Endothelial cell (in vitro differentiated cells): ENCODE results near the gene TSPAN19. TPM values are rescaled to one million over a fixed set of nuclear protein-coding genes. Genes with fewer than 3 reads are reported as not detected.

ENCODE experiments used
- DNase-seq: peaks from one replicate; pipeline ENCODE4 v3.0.0; 2021; ENCODE audit warnings: low spot score
- H3K27ac Mint-ChIP-seq: one replicate; pipeline ENCODE4 v1.8.0; 2021; ENCODE audit warnings: mixed read lengths, inconsistent platforms; ENCODE audit not compliant: unreplicated experiment
- H3K27me3 Mint-ChIP-seq: one replicate; pipeline ENCODE4 v1.8.0; 2021; ENCODE audit warnings: mild to moderate bottlenecking, moderate library complexity, mixed read lengths, inconsistent platforms; ENCODE audit not compliant: unreplicated experiment
- H3K36me3 Mint-ChIP-seq: one replicate; pipeline ENCODE4 v1.8.0; 2021; ENCODE audit warnings: mild to moderate bottlenecking, low read depth, mixed read lengths, inconsistent platforms; ENCODE audit not compliant: unreplicated experiment
- H3K4me1 Mint-ChIP-seq: one replicate; pipeline ENCODE4 v1.8.0; 2021; ENCODE audit warnings: mild to moderate bottlenecking, mixed read lengths, inconsistent platforms; ENCODE audit not compliant: unreplicated experiment
- H3K4me3 Mint-ChIP-seq: one replicate; pipeline ENCODE4 v1.8.0; 2021; ENCODE audit warnings: mild to moderate bottlenecking, mixed read lengths, inconsistent platforms; ENCODE audit not compliant: unreplicated experiment
- H3K9me3 Mint-ChIP-seq: one replicate; pipeline ENCODE4 v1.8.0; 2021; ENCODE audit warnings: mixed read lengths, inconsistent platforms; ENCODE audit not compliant: unreplicated experiment
- CTCF ChIP-seq: fragments of 200-600 bp; sonication (generic); IDR thresholded peaks from one replicate; pipeline ENCODE4 v1.5.0; 2021; ENCODE audit warnings: antibody characterized with exemption; ENCODE audit not compliant: unreplicated experiment
- total RNA-seq: library from RNA; stranded (reverse); fragmentation: NEBNext Ultra II Directional; extraction: Animal tissue kit (Norgen Biotek cat#: 25700); gene quantifications from one replicate; pipeline ENCODE4 v1.2.1, GENCODE V29; 2021; ENCODE audit not compliant: unreplicated experiment

Gene TSPAN19
- total RNA-seq, 1 donor from 2014 or later, result 0.59 TPM

- Mint-ChIP-seq H3K4me3 (no peak overlapping the region), H3K27ac (no peak overlapping the region), H3K4me1 (peaks cover 4% of the 10 kb centered on the region), H3K9me3 (no peaks in the 10 kb centered on the region), H3K36me3 (no peaks in the 10 kb centered on the region), H3K27me3 (no peaks in the 10 kb centered on the region)
- TF ChIP-seq CTCF, result no peak
- DNase-seq, result no peak
Measured at GRCh38 chr12:84996759-84997158, 39.3 kb downstream of the TSPAN19 start.

- no peaks in the 10 kb centered on the region for H3K36me3 Mint-ChIP-seq
- no peak overlapping the region for H3K27ac Mint-ChIP-seq
- no peak for TF ChIP-seq CTCF
- no peaks in the 10 kb centered on the region for H3K9me3 Mint-ChIP-seq
- H3K27me3 Mint-ChIP-seq, result no peaks in the 10 kb centered on the region
- no peak overlapping the region for H3K4me3 Mint-ChIP-seq
- no peak for DNase-seq
- peaks cover 4% of the 10 kb centered on the region for H3K4me1 Mint-ChIP-seq
Measured at GRCh38 chr12:84995641-84996040, 40.4 kb downstream of the TSPAN19 start.

GRCh38 chr12:84994426-84994825 is 41.7 kb downstream of the TSPAN19 start:
- DNase-seq, result no peak
- Mint-ChIP-seq H3K4me1 (peaks cover 4% of the 10 kb centered on the region), H3K9me3 (no peaks in the 10 kb centered on the region), H3K27me3 (no peaks in the 10 kb centered on the region), H3K36me3 (no peaks in the 10 kb centered on the region), H3K27ac (no peak overlapping the region), H3K4me3 (no peak overlapping the region)
- TF ChIP-seq CTCF, result no peak

GRCh38 chr12:84986586-84986985 is 49.5 kb downstream of the TSPAN19 start:
- H3K27ac Mint-ChIP-seq, result no peak overlapping the region

GRCh38 chr12:84986117-84986516 is 50.0 kb downstream of the TSPAN19 start:
- TF ChIP-seq CTCF, result no peak
- Mint-ChIP-seq H3K9me3 (no peaks in the 10 kb centered on the region), H3K27me3 (no peaks in the 10 kb centered on the region)

More at GRCh38 chr12:84986586-84986985, 49.5 kb downstream of the TSPAN19 start:
- TF ChIP-seq CTCF, result no peak
- Mint-ChIP-seq H3K4me3 (no peak overlapping the region), H3K27me3 (no peaks in the 10 kb centered on the region), H3K36me3 (no peaks in the 10 kb centered on the region), H3K4me1 (no peaks in the 10 kb centered on the region), H3K9me3 (no peaks in the 10 kb centered on the region)
- DNase-seq, result no peak

More at GRCh38 chr12:84986117-84986516, 50.0 kb downstream of the TSPAN19 start:
- no peak overlapping the region for H3K27ac Mint-ChIP-seq
- H3K36me3 Mint-ChIP-seq, result no peaks in the 10 kb centered on the region
- H3K4me3 Mint-ChIP-seq, result no peak overlapping the region
- H3K4me1 Mint-ChIP-seq, result no peaks in the 10 kb centered on the region
- DNase-seq, result no peak
